Measurements from ENCODE around the gene C3orf18. TPM values are rescaled to one million over a fixed set of nuclear protein-coding genes. Genes with fewer than 3 reads are reported as not detected.

Gene C3orf18
- total RNA-seq, 1 donor from 2014 or later: 8.5 TPM

DNA sequence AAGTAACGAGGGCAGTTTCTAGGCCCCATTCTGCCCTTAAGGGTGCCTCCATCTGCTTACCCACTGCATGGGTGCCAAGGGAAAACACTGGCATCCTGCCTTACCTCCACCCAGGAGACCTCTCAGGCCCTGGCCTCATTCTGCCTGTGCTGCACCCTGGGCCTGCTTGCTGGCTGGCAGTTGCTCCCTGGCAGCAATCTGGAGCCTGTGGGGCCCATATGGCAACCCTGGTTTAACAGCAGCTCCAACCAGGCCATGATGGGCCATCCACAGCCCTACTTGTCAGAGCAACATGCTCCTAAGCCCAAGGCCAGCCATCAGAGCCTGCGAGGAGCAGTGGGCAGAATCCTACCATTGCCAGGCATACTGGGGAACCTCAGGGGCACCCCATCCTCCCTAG, 3.7 kb downstream of the C3orf18 start:
- TF ChIP-seq EZH2 (IDR thresholded peaks at IDR 0.05) (no peak), EZH2phosphoT487 (IDR thresholded peaks at IDR 0.05) (no peak)
- TF ChIP-seq, protein P1, sequence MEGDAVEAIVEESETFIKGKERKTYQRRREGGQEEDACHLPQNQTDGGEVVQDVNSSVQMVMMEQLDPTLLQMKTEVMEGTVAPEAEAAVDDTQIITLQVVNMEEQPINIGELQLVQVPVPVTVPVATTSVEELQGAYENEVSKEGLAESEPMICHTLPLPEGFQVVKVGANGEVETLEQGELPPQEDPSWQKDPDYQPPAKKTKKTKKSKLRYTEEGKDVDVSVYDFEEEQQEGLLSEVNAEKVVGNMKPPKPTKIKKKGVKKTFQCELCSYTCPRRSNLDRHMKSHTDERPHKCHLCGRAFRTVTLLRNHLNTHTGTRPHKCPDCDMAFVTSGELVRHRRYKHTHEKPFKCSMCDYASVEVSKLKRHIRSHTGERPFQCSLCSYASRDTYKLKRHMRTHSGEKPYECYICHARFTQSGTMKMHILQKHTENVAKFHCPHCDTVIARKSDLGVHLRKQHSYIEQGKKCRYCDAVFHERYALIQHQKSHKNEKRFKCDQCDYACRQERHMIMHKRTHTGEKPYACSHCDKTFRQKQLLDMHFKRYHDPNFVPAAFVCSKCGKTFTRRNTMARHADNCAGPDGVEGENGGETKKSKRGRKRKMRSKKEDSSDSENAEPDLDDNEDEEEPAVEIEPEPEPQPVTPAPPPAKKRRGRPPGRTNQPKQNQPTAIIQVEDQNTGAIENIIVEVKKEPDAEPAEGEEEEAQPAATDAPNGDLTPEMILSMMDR (IDR thresholded peaks at IDR 0.05): no peak
- Histone ChIP-seq H3K4me2 (no peak overlapping the region), H3K4me3 (no peak overlapping the region), H3K79me2 (ENCODE audit: low read depth) (no peaks in the 10 kb centered on the region), H2AFZ (replicated peaks) (no peak overlapping the region), H3K9me3 (ENCODE audit: low read depth) (no peaks in the 10 kb centered on the region), H3K27me3 (peaks cover 14% of the 10 kb centered on the region), H3K27ac (no peak overlapping the region), H3F3A (ENCODE audit: low read depth) (peaks cover 21% of the 10 kb centered on the region), H3K9ac (no peak overlapping the region), H3K36me3 (no peaks in the 10 kb centered on the region), H4K20me1 (ENCODE audit: low read depth) (no peaks in the 10 kb centered on the region), H3K4me1 (peaks cover 7% of the 10 kb centered on the region)
- no peak overlapping the region for H3K4me3 Mint-ChIP-seq
- H3K9me3 Mint-ChIP-seq: no peaks in the 10 kb centered on the region
- DNase-seq (ENCODE audit: low spot score): no peak
- H3K27me3 Mint-ChIP-seq (ENCODE audit: insufficient read depth, low read depth): peaks cover 12% of the 10 kb centered on the region
- H3K36me3 Mint-ChIP-seq: no peaks in the 10 kb centered on the region
- H3K27ac Mint-ChIP-seq: no peak overlapping the region
- peaks cover 20% of the 10 kb centered on the region for H3K4me1 Mint-ChIP-seq

DNA sequence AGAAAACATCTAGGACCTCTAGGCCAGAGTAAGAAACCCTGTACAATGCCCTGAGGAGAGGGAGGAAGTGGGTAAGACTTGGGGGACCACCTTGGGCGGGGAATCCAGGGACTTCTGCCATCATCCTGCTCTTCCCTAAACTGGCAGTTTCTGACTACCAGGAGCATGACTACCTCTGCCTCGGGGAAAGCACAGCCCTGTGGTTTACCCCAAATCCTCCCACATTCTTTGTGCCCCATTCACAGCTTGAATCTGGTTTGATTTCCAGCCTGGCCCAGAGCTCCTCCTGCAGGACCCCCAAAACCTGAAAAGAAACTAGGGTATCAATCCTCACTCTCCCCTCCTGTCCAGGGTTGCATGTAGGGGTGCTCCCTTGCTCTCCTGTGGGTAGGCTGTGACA, 4.7 kb downstream of the C3orf18 start:
- Histone ChIP-seq H3K4me3 (no peak overlapping the region), H4K20me1 (ENCODE audit: low read depth) (no peaks in the 10 kb centered on the region), H3K4me1 (peaks cover 7% of the 10 kb centered on the region), H3K27ac (no peak overlapping the region), H3K9me3 (ENCODE audit: low read depth) (no peaks in the 10 kb centered on the region), H3K9ac (no peak overlapping the region), H3F3A (ENCODE audit: low read depth) (peaks cover 12% of the 10 kb centered on the region), H3K36me3 (no peaks in the 10 kb centered on the region), H3K4me2 (no peak overlapping the region), H3K27me3 (peaks cover 14% of the 10 kb centered on the region), H2AFZ (replicated peaks) (no peak overlapping the region), H3K79me2 (ENCODE audit: low read depth) (no peaks in the 10 kb centered on the region)
- H3K4me1 Mint-ChIP-seq: peaks cover 19% of the 10 kb centered on the region
- H3K4me3 Mint-ChIP-seq: no peak overlapping the region
- H3K27me3 Mint-ChIP-seq (ENCODE audit: insufficient read depth, low read depth): peaks cover 8% of the 10 kb centered on the region
- H3K36me3 Mint-ChIP-seq: no peaks in the 10 kb centered on the region
- no peaks in the 10 kb centered on the region for H3K9me3 Mint-ChIP-seq
- DNase-seq (ENCODE audit: low spot score): no peak
- H3K27ac Mint-ChIP-seq: no peak overlapping the region
- TF ChIP-seq, protein P1 (IDR thresholded peaks at IDR 0.05): no peak
- TF ChIP-seq EZH2phosphoT487 (IDR thresholded peaks at IDR 0.05): no peak
- no peak for TF ChIP-seq EZH2 (IDR thresholded peaks at IDR 0.05)

GRCh38 chr3:50559702-50560101, 7.8 kb downstream of the C3orf18 start:
- no peak for DNase-seq (ENCODE audit: low spot score)
- Histone ChIP-seq H3K27ac (no peak overlapping the region), H3K27me3 (no peaks in the 10 kb centered on the region), H3K9me3 (ENCODE audit: low read depth) (no peaks in the 10 kb centered on the region), H4K20me1 (ENCODE audit: low read depth) (no peaks in the 10 kb centered on the region), H2AFZ (replicated peaks) (no peak overlapping the region), H3K4me1 (no peaks in the 10 kb centered on the region), H3K9ac (no peak overlapping the region), H3K79me2 (ENCODE audit: low read depth) (no peaks in the 10 kb centered on the region), H3K4me2 (no peak overlapping the region), H3K36me3 (no peaks in the 10 kb centered on the region), H3K4me3 (no peak overlapping the region), H3F3A (ENCODE audit: low read depth) (no peaks in the 10 kb centered on the region)
- H3K4me3 Mint-ChIP-seq: no peak overlapping the region
- H3K36me3 Mint-ChIP-seq: no peaks in the 10 kb centered on the region
- H3K27me3 Mint-ChIP-seq (ENCODE audit: insufficient read depth, low read depth): peaks cover 11% of the 10 kb centered on the region
- H3K9me3 Mint-ChIP-seq: no peaks in the 10 kb centered on the region
- no peak overlapping the region for H3K27ac Mint-ChIP-seq
- no peak for TF ChIP-seq EZH2 (IDR thresholded peaks at IDR 0.05)
- peaks cover 10% of the 10 kb centered on the region for H3K4me1 Mint-ChIP-seq

DNA sequence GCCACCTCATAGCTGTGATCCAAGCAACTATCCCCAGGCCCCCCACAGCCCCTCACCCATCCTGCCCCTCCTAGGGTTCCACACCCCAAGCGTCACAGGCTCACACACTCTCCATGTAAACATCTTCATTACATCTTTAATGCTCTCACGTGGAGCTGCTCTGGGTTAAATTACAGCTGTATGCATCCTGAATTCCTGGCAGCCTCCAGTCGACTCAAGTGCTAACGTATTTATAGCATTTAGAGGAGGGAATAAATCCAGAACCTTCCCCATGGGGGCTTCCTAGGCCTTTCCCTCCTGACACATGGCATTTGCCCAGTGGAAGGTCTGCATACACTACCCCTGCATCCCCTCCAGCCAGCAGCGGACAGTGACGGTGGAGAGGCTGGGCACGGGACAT, 9.6 kb downstream of the C3orf18 start:
- H3K9ac ChIP-seq: no peak overlapping the region
- no peaks in the 10 kb centered on the region for H3K9me3 Mint-ChIP-seq

More for the DNA sequence above, 9.6 kb downstream of the C3orf18 start:
- no peak overlapping the region for H3K4me3 Mint-ChIP-seq
- TF ChIP-seq EZH2 (IDR thresholded peaks at IDR 0.05) (no peak), EZH2phosphoT487 (IDR thresholded peaks at IDR 0.05) (no peak)
- TF ChIP-seq, protein P1 (IDR thresholded peaks at IDR 0.05): no peak
- H3K4me1 Mint-ChIP-seq: peaks cover 10% of the 10 kb centered on the region
- no peak overlapping the region for H3K27ac Mint-ChIP-seq
- no peak overlapping the region for H3K4me3 ChIP-seq
- H3F3A ChIP-seq (ENCODE audit: low read depth): no peaks in the 10 kb centered on the region
- H3K27me3 ChIP-seq: no peaks in the 10 kb centered on the region
- no peaks in the 10 kb centered on the region for H4K20me1 ChIP-seq (ENCODE audit: low read depth)
- H3K9me3 ChIP-seq (ENCODE audit: low read depth): no peaks in the 10 kb centered on the region
- H3K36me3 Mint-ChIP-seq: no peaks in the 10 kb centered on the region
- no peak for DNase-seq (ENCODE audit: low spot score)
- H3K4me2 ChIP-seq: no peak overlapping the region
- H3K27me3 Mint-ChIP-seq (ENCODE audit: insufficient read depth, low read depth): peaks cover 10% of the 10 kb centered on the region
- no peaks in the 10 kb centered on the region for H3K36me3 ChIP-seq
- H3K27ac ChIP-seq: no peak overlapping the region
- H3K79me2 ChIP-seq (ENCODE audit: low read depth): no peaks in the 10 kb centered on the region
- no peak overlapping the region for H2AFZ ChIP-seq (replicated peaks)
- no peaks in the 10 kb centered on the region for H3K4me1 ChIP-seq

Data from neural progenitor cell (in vitro differentiated cells).